ENCODE measurements around the gene EFEMP2.
A peak's percentile ranks its signal among the peaks of the same experiment; 100 is the strongest.

Gene EFEMP2

DNA sequence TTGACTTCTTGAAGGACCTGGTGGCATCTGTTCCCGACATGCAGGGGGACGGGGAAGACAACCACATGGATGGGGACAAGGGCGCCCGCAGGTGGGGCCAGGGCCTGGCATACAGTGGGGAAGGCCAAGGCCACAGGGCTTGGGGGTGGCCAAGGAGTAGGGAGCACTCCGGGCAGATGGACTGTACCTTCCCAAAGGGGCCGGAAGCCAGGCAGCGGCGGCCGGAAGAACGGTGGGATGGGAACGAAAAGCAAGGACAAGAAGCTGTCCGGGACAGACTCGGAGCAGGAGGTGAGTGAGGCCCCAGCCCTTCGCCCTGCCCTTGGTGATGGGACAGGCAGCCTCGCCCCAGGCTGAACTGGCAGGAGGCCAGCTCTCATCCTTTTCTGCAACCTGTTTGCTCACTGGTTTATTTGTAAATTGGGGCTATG, 47.8 kb upstream of the EFEMP2 start:
- TF ChIP-seq GLIS3 (CRISPR knock-in tag; IDR thresholded peaks at IDR 0.05): no peak
- TF ChIP-seq BACH2 (CRISPR knock-in tag; IDR thresholded peaks at IDR 0.05; ENCODE audit: borderline replicate concordance): no peak
- no peak for TF ChIP-seq ZNF565 (CRISPR knock-in tag; conservative IDR thresholded peaks at IDR 0.05; ENCODE audit: low read depth)
- no peak for TF ChIP-seq ZNF8 (CRISPR knock-in tag; IDR thresholded peaks at IDR 0.05)
- TF ChIP-seq SNAI2 (CRISPR knock-in tag; IDR thresholded peaks at IDR 0.05): no peak
- TF ChIP-seq, protein P1, sequence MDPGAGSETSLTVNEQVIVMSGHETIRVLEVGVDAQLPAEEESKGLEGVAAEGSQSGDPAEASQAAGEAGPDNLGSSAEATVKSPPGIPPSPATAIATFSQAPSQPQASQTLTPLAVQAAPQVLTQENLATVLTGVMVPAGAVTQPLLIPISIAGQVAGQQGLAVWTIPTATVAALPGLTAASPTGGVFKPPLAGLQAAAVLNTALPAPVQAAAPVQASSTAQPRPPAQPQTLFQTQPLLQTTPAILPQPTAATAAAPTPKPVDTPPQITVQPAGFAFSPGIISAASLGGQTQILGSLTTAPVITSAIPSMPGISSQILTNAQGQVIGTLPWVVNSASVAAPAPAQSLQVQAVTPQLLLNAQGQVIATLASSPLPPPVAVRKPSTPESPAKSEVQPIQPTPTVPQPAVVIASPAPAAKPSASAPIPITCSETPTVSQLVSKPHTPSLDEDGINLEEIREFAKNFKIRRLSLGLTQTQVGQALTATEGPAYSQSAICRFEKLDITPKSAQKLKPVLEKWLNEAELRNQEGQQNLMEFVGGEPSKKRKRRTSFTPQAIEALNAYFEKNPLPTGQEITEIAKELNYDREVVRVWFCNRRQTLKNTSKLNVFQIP (CRISPR knock-in tag; IDR thresholded peaks at IDR 0.05; ENCODE audit: borderline replicate concordance, low read depth): no peak
- TF ChIP-seq ISL1 (CRISPR knock-in tag; IDR thresholded peaks at IDR 0.05): no peak
- TF ChIP-seq ESRRG (CRISPR knock-in tag; IDR thresholded peaks at IDR 0.05): no peak
- TF ChIP-seq RARB (CRISPR knock-in tag; IDR thresholded peaks at IDR 0.05): no peak
- TF ChIP-seq ZNF70 (CRISPR knock-in tag; IDR thresholded peaks at IDR 0.05): no peak
- TF ChIP-seq TOX (CRISPR knock-in tag; IDR thresholded peaks at IDR 0.05; ENCODE audit: borderline replicate concordance): no peak
- TF ChIP-seq ZFP30 (CRISPR knock-in tag; IDR thresholded peaks at IDR 0.05): no peak
- no peak for TF ChIP-seq OSR1 (CRISPR knock-in tag; IDR thresholded peaks at IDR 0.05)
- no peak for ATAC-seq

DNA sequence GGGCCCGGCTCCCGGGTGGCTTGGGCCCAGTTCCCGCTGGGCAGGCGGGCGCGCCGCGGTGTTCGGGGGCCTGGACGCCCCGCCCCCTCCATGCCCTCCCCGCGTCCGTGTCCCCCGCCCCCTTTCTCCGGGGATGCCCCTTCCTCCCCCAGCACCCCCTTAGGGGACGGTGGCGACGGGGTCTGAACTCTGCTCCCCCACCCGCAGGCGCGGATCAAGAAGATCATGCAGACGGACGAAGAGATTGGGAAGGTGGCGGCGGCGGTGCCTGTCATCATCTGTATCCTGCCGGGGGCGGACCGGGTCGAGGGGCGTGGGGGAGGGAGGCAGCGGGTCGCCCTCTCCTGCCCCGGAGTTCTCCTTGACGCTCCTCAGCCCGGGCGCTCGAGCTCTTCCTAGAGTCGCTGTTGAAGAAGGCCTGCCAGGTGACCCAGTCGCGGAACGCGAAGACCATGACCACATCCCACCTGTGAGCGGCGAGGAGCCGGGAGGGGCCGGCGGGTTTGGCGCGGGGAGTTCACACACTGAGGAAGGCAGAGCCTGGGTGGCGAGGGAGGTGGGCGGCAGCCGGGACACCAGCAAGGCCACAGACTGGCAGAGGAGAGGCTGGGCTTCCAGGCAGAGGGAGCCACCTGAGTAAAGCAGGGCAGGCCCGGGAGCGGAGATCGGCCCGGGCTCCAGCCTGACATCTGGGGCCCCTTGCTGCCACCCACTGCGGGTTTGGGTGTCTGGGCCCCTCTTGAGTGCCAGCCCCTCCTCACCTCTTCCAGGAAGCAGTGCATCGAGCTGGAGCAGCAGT, 47.2 kb upstream of the EFEMP2 start:
- TF ChIP-seq ZFP30 (CRISPR knock-in tag; IDR thresholded peaks at IDR 0.05) (no peak), CSDC2 (CRISPR knock-in tag; IDR thresholded peaks at IDR 0.05) (no peak), TCF4 (CRISPR knock-in tag; IDR thresholded peaks at IDR 0.05; ENCODE audit: borderline replicate concordance) (no peak), ISL1 (CRISPR knock-in tag; IDR thresholded peaks at IDR 0.05) (no peak)
- TF ChIP-seq, protein P2, sequence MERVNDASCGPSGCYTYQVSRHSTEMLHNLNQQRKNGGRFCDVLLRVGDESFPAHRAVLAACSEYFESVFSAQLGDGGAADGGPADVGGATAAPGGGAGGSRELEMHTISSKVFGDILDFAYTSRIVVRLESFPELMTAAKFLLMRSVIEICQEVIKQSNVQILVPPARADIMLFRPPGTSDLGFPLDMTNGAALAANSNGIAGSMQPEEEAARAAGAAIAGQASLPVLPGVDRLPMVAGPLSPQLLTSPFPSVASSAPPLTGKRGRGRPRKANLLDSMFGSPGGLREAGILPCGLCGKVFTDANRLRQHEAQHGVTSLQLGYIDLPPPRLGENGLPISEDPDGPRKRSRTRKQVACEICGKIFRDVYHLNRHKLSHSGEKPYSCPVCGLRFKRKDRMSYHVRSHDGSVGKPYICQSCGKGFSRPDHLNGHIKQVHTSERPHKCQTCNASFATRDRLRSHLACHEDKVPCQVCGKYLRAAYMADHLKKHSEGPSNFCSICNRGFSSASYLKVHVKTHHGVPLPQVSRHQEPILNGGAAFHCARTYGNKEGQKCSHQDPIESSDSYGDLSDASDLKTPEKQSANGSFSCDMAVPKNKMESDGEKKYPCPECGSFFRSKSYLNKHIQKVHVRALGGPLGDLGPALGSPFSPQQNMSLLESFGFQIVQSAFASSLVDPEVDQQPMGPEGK (CRISPR knock-in tag; IDR thresholded peaks at IDR 0.05; ENCODE audit: borderline replicate concordance): no peak
- ATAC-seq: peak; percentile 11

DNA sequence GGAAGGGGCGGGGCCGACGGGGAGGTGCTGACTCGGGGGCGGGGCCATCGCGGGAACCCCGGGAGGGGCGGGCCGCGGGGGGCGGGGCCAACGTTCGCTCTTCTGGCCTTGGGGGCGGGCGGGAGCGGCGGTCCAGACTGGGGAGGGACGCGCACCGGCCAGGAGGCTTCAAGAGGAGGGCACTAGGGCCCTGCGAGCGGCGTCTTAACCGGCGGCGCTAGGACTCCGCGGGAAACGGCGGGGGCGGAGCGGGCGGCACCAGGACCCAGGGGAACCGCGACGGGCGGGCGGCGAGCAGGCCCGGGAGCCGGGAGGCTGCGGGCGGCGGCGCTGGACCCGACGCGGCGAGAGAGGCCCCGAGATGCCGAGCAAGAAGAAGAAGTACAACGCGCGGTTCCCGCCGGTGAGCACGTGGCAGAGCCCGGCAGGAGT, 46.6 kb upstream of the EFEMP2 start, which contains the start of gene DRAP1:
Gene DRAP1 (plus strand): TSS at position 286 of the 432 bp plus-strand sequence. CDS start 76 bp downstream, at position 362.
- ATAC-seq: peak; percentile 79
- TF ChIP-seq ZFP3 (CRISPR knock-in tag; IDR thresholded peaks at IDR 0.05) (no peak), ZFP30 (CRISPR knock-in tag; IDR thresholded peaks at IDR 0.05) (no peak), RARB (CRISPR knock-in tag; IDR thresholded peaks at IDR 0.05) (no peak), ZNF70 (CRISPR knock-in tag; IDR thresholded peaks at IDR 0.05) (no peak), ZNF565 (CRISPR knock-in tag; conservative IDR thresholded peaks at IDR 0.05; ENCODE audit: low read depth) (no peak), CSDC2 (CRISPR knock-in tag; IDR thresholded peaks at IDR 0.05) (no peak), OSR1 (CRISPR knock-in tag; IDR thresholded peaks at IDR 0.05) (no peak)
- TF ChIP-seq, protein P1 (CRISPR knock-in tag; IDR thresholded peaks at IDR 0.05; ENCODE audit: borderline replicate concordance, low read depth): no peak
- TF ChIP-seq, protein P2 (CRISPR knock-in tag; IDR thresholded peaks at IDR 0.05; ENCODE audit: borderline replicate concordance): no peak; the same call in 1 of the 2 replicates

DNA sequence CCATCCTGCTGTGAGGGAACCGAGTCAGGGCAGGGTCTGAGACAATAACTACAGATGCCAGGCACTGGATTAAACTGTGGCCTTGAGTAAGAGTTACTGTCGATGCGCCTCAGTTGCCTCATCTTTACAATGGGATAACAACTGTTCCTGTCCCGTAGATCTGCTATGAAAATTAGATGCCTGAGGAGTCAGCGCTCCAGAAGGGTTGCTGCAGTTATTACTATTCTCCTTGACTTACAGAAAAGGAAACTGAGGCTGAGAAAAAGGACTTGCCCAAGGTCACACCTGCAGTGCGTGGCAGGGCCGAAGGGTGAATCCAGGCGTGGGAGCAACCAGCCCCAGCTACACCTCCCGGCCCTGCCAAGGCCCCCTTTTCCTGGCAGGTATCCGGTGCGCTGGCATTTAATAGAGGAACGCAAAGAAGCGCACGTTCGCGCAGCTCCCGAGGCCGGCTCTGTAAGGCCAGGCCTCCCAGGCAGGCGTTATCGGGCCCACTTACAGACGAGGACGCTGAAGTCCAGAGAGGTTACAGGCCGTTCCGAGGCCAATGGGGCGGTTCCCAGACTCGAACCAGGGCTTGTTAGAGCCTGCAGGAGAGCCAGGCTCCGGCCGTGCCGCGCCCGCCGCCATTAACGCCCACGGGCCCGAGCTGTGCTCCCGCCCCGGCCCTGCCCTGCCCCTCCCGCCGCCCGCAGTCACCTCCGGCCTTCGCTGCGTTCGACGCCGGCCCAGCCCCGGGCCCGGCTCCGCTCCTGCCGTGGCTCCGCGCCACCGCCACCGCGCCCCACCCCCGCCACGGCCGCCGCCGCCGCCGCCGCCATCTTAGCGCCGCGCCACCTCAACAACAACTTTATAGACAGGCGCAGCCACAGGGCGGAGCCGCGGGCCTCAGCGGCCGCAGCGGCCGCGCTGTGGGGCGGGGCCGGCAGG, 45.9 kb upstream of the EFEMP2 start, which contains the start of gene C11orf68:
Gene C11orf68 (minus strand): TSS at position 852 of the 930 bp plus-strand sequence. CDS start 31 bp downstream, at position 821.
- ATAC-seq: peak; percentile 2; the same call in 2 of the 3 replicates
- TF ChIP-seq, protein P2 (CRISPR knock-in tag; IDR thresholded peaks at IDR 0.05; ENCODE audit: borderline replicate concordance): no peak
- TF ChIP-seq, protein P3, sequence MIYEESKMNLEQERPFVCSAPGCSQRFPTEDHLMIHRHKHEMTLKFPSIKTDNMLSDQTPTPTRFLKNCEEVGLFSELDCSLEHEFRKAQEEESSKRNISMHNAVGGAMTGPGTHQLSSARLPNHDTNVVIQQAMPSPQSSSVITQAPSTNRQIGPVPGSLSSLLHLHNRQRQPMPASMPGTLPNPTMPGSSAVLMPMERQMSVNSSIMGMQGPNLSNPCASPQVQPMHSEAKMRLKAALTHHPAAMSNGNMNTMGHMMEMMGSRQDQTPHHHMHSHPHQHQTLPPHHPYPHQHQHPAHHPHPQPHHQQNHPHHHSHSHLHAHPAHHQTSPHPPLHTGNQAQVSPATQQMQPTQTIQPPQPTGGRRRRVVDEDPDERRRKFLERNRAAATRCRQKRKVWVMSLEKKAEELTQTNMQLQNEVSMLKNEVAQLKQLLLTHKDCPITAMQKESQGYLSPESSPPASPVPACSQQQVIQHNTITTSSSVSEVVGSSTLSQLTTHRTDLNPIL (CRISPR knock-in tag; IDR thresholded peaks at IDR 0.05; ENCODE audit: low read depth): no peak
- TF ChIP-seq, protein P1 (CRISPR knock-in tag; IDR thresholded peaks at IDR 0.05; ENCODE audit: borderline replicate concordance, low read depth): no peak
- TF ChIP-seq ISL1 (CRISPR knock-in tag; IDR thresholded peaks at IDR 0.05) (no peak), ZFP3 (CRISPR knock-in tag; IDR thresholded peaks at IDR 0.05) (no peak), PPARA (CRISPR knock-in tag; IDR thresholded peaks at IDR 0.05; ENCODE audit: borderline replicate concordance) (no peak)
